K562 (cell line): ENCODE data around the gene CREB3L1. TPM values are rescaled to one million over a fixed set of nuclear protein-coding genes. Genes with fewer than 3 reads are reported as not detected.

Source experiments
- ATF1 ChIP-seq, 2 experiments: fragments of 450-650 bp in 1 of 2; IDR thresholded peaks; 2 replicates each; pipeline ENCODE4 v1.6.1; 2016; ENCODE audit warnings: missing compliant biosample characterization in 1 of 2, missing genetic modification characterization in 1 of 2
- KAT7 ChIP-seq: sonication (generic); formaldehyde crosslinking; IDR thresholded peaks from 2 replicates; pipeline ENCODE4 v1.8.0; 2022; ENCODE audit warnings: missing genetic modification reagents, mild to moderate bottlenecking, borderline replicate concordance
- KLF6 ChIP-seq: fragments of 250-450 bp; sonication (Bioruptor Pico); IDR thresholded peaks from 2 replicates; pipeline ENCODE4 v1.4.0; 2020; ENCODE audit warnings: mild to moderate bottlenecking, moderate library complexity, borderline replicate concordance
- LCOR ChIP-seq: sonication (generic); formaldehyde crosslinking; IDR thresholded peaks from 2 replicates; pipeline ENCODE4 v1.8.0; 2022; ENCODE audit warnings: mild to moderate bottlenecking, missing genetic modification reagents
- RCOR1 ChIP-seq, 2 experiments: IDR thresholded peaks; 2 replicates each; pipeline ENCODE4 v1.6.1; 2012; ENCODE audit warnings: low read depth in 2 of 2, low read length in 2 of 2, borderline replicate concordance in 1 of 2, improper control_type of control experiment in 1 of 2
- SOX6 ChIP-seq: fragments of 450-650 bp; IDR thresholded peaks from 2 replicates; pipeline ENCODE4 v1.6.1; 2014; ENCODE audit warnings: mild to moderate bottlenecking
- SRF ChIP-seq, 2 experiments: fragments of 250-450, 450-650 bp in 1 of 2; sonication (Bioruptor Pico) in 1 of 2; sonication (generic) in 1 of 2; formaldehyde crosslinking; IDR thresholded peaks; 2 replicates each; pipeline versions ENCODE4 v1.5.0 to v1.5.1; 2020 to 2022; ENCODE audit warnings: mild to moderate bottlenecking in 1 of 2, missing genetic modification reagents in 1 of 2
- TAF1 ChIP-seq: IDR thresholded peaks from 2 replicates; pipeline ENCODE4 v1.6.1; 2011; ENCODE audit warnings: mild to moderate bottlenecking, low read length, moderate library complexity; ENCODE audit not compliant: insufficient read depth, control insufficient read depth, severe bottlenecking; ENCODE audit errors: extremely low read depth
- TEAD2 ChIP-seq: fragments of 450-650 bp; IDR thresholded peaks from 2 replicates; pipeline ENCODE4 v1.6.1; 2016; ENCODE audit warnings: missing genetic modification characterization, control low read depth, missing compliant biosample characterization
- TGIF2 ChIP-seq: sonication (generic); formaldehyde crosslinking; IDR thresholded peaks from 2 replicates; pipeline ENCODE4 v1.8.1; 2022; ENCODE audit warnings: mild to moderate bottlenecking, missing genetic modification reagents, moderate library complexity
- ZFP30 ChIP-seq: fragments of 250-450 bp; sonication (Bioruptor Pico); IDR thresholded peaks from 2 replicates; pipeline ENCODE4 v1.8.0; 2022; ENCODE audit warnings: moderate library complexity, mild to moderate bottlenecking, inconsistent platforms, borderline replicate concordance
- ZKSCAN3 ChIP-seq: fragments of 250-450 bp; sonication (Bioruptor Pico); IDR thresholded peaks from 2 replicates; pipeline ENCODE4 v1.4.0; 2020
- ZNF23 ChIP-seq: fragments of 250-450 bp; sonication (Bioruptor Pico); IDR thresholded peaks from 2 replicates; pipeline ENCODE4 v1.4.0; 2020; ENCODE audit warnings: mild to moderate bottlenecking
- ZNF41 ChIP-seq: fragments of 250-450 bp; sonication (Bioruptor Pico); conservative IDR thresholded peaks from 2 replicates; pipeline ENCODE4 v1.4.0; 2020; ENCODE audit warnings: mild to moderate bottlenecking
- ZNF76 ChIP-seq: fragments of 250-450 bp; sonication (Bioruptor Pico); IDR thresholded peaks from 2 replicates; pipeline ENCODE4 v1.4.0; 2020; ENCODE audit warnings: mild to moderate bottlenecking, moderate library complexity, borderline replicate concordance
- polyA plus RNA-seq, 8 experiments: library from polyadenylated mRNA; depleted of rRNA in 4 of 8; stranded (reverse) in 5 of 8; unstranded in 3 of 8; fragments of >200 nt; fragmentation: Nextera tagmentation in 2 of 8; fragmentation: Illumina TruSeq in 1 of 8; extraction: Ambion mirVana in 2 of 8; extraction: Trizol in 1 of 8; gene quantifications; 2 replicates each; pipeline versions ENCODE4 v1.2.1 to v1.2.3, GENCODE V29; 2011 to 2014; ENCODE audit warnings: inconsistent platforms in 1 of 8, missing spikeins in 1 of 8
- total RNA-seq, 7 experiments: library from RNA; depleted of rRNA in 6 of 7; stranded (reverse); fragments of >200 nt in 6 of 7; fragmentation: Illumina TruSeq in 2 of 7; extraction: Trizol in 2 of 7; gene quantifications; 2 replicates each; pipeline versions ENCODE4 v1.2.1 to v1.2.3, GENCODE V29; 2011 to 2021; ENCODE audit warnings: low replicate concordance in 1 of 7
- TF ChIP-seq, protein P1 (sequence below): sonication (generic); formaldehyde crosslinking; IDR thresholded peaks from 2 replicates; pipeline ENCODE4 v1.8.1; 2023; ENCODE audit warnings: mild to moderate bottlenecking, missing genetic modification reagents
- TF ChIP-seq, protein P2 (sequence below), 2 experiments: IDR thresholded peaks in 1 of 2; conservative IDR thresholded peaks in 1 of 2; 2 replicates each; pipeline ENCODE4 v1.6.1; 2016; ENCODE audit warnings: low read depth in 2 of 2, mild to moderate bottlenecking in 1 of 2, missing compliant biosample characterization in 1 of 2, missing genetic modification characterization in 1 of 2, moderate library complexity in 1 of 2
- TF ChIP-seq, protein P3 (sequence below): fragments of 250-450 bp; sonication (Bioruptor Pico); IDR thresholded peaks from 2 replicates; pipeline ENCODE4 v1.5.0; 2022; ENCODE audit warnings: mild to moderate bottlenecking

CREB3L1 gene
- total and polyA plus RNA-seq, 9 of the 15 experiments (the other 6 are each of a cell fraction or from before 2014, with no cell fraction given), result 1.2 to 27.6 (median 3.7) TPM

DNA sequence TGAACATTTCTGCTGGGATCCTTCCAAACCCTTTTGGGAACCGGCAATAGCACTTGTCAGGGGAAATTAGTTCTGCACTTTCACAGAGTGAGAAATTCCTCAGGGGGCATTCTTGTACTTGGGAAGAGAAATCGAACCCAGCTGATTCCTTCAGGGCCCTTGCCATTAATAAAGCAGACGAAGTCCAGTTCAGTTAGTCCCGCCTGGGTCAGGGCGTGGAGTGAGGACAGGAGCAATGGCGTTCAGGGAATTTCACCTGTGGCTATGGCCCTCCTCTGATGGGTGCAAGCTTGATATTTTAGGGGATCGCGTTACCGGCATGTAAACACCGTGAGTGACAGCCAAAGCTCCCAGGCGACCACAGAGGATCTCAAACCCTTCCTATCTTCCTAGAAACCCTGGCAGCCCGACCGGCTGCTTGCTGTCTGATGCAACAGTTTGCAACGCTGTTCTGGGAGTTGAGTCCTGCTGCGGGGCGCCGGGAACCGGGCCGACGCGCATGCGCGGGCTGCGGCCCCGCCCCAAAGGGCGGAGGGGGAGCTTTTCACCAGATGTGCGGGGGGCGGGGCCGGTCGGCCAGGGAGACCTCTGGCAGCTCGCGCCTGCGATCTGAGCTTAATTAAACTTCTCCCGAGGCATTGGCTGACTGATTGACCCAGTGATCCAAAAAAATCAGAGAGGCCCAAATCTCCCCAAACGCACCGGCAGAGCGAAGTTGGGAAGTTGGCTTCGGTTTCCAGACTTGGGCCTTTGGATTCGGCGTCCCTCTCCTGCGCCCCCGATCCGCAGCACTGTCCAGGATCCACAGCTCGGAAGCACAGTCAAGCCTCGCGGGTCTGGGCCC, 34.3 kb upstream of the CREB3L1 start (continued):
- peak; percentile 94 for TF ChIP-seq LCOR
- TF ChIP-seq, protein P1, sequence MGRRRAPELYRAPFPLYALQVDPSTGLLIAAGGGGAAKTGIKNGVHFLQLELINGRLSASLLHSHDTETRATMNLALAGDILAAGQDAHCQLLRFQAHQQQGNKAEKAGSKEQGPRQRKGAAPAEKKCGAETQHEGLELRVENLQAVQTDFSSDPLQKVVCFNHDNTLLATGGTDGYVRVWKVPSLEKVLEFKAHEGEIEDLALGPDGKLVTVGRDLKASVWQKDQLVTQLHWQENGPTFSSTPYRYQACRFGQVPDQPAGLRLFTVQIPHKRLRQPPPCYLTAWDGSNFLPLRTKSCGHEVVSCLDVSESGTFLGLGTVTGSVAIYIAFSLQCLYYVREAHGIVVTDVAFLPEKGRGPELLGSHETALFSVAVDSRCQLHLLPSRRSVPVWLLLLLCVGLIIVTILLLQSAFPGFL (CRISPR knock-in tag), result no peak
- TF ChIP-seq ZFP30, result peak; percentile 22; the same call in 1 of the 2 replicates
- no peak for TF ChIP-seq ZNF23 (CRISPR knock-in tag)
- no peak for TF ChIP-seq ATF1 (CRISPR knock-in tag; IDR thresholded peaks at IDR 0.05)
- TF ChIP-seq ATF1 (tag; IDR thresholded peaks at IDR 0.05), result peak; percentile 53; the same call in 1 of the 2 replicates
- TF ChIP-seq, protein P2, sequence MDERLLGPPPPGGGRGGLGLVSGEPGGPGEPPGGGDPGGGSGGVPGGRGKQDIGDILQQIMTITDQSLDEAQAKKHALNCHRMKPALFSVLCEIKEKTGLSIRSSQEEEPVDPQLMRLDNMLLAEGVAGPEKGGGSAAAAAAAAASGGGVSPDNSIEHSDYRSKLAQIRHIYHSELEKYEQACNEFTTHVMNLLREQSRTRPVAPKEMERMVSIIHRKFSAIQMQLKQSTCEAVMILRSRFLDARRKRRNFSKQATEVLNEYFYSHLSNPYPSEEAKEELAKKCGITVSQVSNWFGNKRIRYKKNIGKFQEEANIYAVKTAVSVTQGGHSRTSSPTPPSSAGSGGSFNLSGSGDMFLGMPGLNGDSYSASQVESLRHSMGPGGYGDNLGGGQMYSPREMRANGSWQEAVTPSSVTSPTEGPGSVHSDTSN (CRISPR knock-in tag; IDR thresholded peaks at IDR 0.05; ENCODE audit: low read depth), result peak; percentile 96
- TF ChIP-seq, protein P2 (tag; conservative IDR thresholded peaks at IDR 0.05; ENCODE audit: low read depth), result peak; percentile 97
- 0 out of 2 replicates have a peak, but pooled peaks have one; percentile 46 for TF ChIP-seq ZNF41
- peak; percentile 69 for TF ChIP-seq TAF1
- TF ChIP-seq ZNF76 (CRISPR knock-in tag), result no peak
- no peak for TF ChIP-seq TEAD2 (tag)
- TF ChIP-seq KLF6 (CRISPR knock-in tag), result peak; percentile 39; the same call in 1 of the 2 replicates
- TF ChIP-seq SRF (CRISPR knock-in tag; IDR thresholded peaks at IDR 0.05), result no peak; a peak in 2 of 4 replicates
- 0 out of 2 replicates have a peak, but pooled peaks have one; percentile 41 for TF ChIP-seq KAT7 (CRISPR knock-in tag)
- TF ChIP-seq RCOR1 (IDR thresholded peaks at IDR 0.05; ENCODE audit: borderline replicate concordance in 1 of 2, low read depth in 2 of 2, low read length in 2 of 2), result peak; percentile 44 to 62; a peak in 3 of 4 replicates
- peak; percentile 71 for TF ChIP-seq SOX6
- TF ChIP-seq ZKSCAN3 (CRISPR knock-in tag), result no peak
- TF ChIP-seq TGIF2 (CRISPR knock-in tag), result no peak
- TF ChIP-seq, protein P3, sequence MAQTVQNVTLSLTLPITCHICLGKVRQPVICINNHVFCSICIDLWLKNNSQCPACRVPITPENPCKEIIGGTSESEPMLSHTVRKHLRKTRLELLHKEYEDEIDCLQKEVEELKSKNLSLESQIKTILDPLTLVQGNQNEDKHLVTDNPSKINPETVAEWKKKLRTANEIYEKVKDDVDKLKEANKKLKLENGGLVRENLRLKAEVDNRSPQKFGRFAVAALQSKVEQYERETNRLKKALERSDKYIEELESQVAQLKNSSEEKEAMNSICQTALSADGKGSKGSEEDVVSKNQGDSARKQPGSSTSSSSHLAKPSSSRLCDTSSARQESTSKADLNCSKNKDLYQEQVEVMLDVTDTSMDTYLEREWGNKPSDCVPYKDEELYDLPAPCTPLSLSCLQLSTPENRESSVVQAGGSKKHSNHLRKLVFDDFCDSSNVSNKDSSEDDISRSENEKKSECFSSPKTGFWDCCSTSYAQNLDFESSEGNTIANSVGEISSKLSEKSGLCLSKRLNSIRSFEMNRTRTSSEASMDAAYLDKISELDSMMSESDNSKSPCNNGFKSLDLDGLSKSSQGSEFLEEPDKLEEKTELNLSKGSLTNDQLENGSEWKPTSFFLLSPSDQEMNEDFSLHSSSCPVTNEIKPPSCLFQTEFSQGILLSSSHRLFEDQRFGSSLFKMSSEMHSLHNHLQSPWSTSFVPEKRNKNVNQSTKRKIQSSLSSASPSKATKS, result no peak
